ENCODE measurements around the gene ARF1.

Gene ARF1

DNA sequence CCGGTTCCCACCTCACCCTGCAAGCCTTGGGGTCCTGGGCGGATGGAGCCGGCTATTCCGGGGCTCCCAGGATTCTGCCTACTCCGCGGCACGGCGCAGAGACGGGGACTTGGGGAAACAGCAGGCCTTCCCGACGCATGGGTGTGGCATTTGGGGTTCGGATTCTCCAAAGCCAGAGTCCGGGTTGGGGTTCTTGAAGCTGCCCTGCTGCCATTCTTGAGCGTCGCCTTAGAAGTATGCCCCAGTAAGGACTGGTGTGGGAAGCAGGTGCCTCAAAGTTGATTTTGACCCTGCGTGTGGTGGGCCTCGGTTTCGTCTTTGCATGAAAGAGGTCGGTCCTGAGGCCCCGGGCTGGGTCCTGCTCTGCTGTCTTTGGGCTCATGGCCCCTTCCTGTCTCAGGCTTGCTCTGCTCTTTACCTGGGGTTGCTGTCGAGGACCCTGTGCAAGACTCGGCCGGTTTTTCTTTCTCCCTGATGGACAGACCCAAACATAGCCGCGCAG lies 58.3 kb downstream of the ARF1 start:
- Histone ChIP-seq H3K27me3 (ENCODE audit: insufficient read depth, low read depth, severe bottlenecking) (no peaks in the 10 kb centered on the region), H3K36me3 (peaks cover 4% of the 10 kb centered on the region), H3K9me3 (ENCODE audit: severe bottlenecking) (no peaks in the 10 kb centered on the region), H3K27ac (peak overlapping the region; percentile 79), H3K4me3 (ENCODE audit: low read depth, low read length) (peak overlapping the region; percentile 80)
- DNase-seq, result no peak
- TF ChIP-seq, protein P1, sequence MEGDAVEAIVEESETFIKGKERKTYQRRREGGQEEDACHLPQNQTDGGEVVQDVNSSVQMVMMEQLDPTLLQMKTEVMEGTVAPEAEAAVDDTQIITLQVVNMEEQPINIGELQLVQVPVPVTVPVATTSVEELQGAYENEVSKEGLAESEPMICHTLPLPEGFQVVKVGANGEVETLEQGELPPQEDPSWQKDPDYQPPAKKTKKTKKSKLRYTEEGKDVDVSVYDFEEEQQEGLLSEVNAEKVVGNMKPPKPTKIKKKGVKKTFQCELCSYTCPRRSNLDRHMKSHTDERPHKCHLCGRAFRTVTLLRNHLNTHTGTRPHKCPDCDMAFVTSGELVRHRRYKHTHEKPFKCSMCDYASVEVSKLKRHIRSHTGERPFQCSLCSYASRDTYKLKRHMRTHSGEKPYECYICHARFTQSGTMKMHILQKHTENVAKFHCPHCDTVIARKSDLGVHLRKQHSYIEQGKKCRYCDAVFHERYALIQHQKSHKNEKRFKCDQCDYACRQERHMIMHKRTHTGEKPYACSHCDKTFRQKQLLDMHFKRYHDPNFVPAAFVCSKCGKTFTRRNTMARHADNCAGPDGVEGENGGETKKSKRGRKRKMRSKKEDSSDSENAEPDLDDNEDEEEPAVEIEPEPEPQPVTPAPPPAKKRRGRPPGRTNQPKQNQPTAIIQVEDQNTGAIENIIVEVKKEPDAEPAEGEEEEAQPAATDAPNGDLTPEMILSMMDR (IDR thresholded peaks at IDR 0.05; ENCODE audit: low read depth, low read length), result no peak

DNA sequence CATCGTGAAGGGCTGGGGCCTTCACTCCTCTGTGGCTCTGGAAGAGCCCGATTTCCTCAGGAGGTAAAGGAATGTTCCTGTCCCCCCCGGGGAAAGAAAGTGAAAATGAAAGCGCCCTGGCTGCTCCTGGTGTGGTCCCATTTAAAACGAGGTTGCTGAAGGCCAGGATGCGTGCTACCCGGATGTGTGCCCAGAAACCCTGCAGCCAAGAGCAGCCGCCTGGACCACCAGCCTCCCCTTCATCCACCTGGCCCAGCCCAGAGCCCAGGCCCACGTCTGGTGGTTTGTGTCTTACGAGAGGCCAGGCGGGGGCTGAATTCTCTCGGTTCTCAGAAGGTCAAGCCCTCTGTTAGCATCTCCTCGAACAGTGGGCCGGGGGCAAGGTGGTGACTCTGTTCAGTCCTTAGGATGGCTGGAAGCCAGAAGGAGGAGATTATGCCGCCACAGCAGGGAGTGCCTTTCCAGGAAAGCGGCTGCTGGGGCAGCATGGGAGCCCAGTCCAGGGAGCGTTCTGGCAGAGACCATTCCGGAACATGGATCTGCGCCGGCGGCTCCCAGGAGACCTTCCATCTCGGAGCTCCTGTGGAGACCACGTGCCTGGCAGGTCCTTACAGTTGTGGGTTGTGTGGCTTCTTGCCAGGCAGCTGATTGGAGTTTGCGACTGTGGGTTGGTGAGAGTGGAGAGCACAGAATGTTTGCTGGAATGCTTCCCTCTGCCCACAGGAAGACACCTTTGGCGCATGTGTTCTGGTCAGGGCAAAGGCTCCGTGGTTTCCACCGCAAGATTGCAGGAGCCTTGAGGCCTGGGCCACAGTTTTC lies 58.9 kb downstream of the ARF1 start:
- no peaks in the 10 kb centered on the region for H3K9me3 ChIP-seq (ENCODE audit: severe bottlenecking)
- peak overlapping the region; percentile 80 for H3K4me3 ChIP-seq (ENCODE audit: low read depth, low read length)
- H3K27me3 ChIP-seq (ENCODE audit: insufficient read depth, low read depth, severe bottlenecking), result no peaks in the 10 kb centered on the region
- H3K27ac ChIP-seq, result 0 out of 2 replicates have a peak overlapping the region, but pooled peaks have one; percentile 31
- TF ChIP-seq, protein P1 (IDR thresholded peaks at IDR 0.05; ENCODE audit: low read depth, low read length), result no peak
- DNase-seq, result no peak
- peaks cover 4% of the 10 kb centered on the region for H3K36me3 ChIP-seq

DNA sequence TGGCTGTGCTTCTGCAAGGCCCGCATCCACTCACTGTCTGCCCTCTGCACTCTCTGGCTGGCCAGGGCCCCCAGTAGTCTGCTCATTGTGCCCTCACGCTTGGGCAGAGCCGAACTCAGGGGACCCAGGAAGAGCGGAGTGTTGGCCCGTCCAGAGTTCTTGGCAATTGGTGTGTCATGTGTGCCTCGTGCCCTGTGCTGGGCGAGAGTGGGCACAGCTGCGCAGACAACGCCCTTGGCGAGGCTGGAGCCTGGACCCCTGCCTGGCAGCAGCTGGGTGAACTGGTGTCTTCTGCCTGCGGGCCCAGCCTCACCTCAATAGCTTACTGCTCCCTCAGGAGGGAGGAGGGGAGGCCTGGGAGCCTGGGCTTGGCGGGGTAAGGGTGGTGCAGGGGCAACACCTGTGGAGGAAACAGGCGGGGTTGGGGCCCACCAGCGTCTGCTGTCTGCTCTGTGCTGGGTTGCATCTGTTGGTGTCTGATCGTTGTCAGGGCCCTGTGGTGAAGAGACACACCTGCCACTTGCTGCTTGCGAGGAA lies 59.7 kb downstream of the ARF1 start:
- DNase-seq, result no peak
- Histone ChIP-seq H3K36me3 (peaks cover 4% of the 10 kb centered on the region), H3K27me3 (ENCODE audit: insufficient read depth, low read depth, severe bottlenecking) (no peaks in the 10 kb centered on the region), H3K4me3 (ENCODE audit: low read depth, low read length) (no peak overlapping the region), H3K9me3 (ENCODE audit: severe bottlenecking) (no peaks in the 10 kb centered on the region), H3K27ac (no peak overlapping the region)
- TF ChIP-seq, protein P1 (IDR thresholded peaks at IDR 0.05; ENCODE audit: low read depth, low read length), result no peak

DNA sequence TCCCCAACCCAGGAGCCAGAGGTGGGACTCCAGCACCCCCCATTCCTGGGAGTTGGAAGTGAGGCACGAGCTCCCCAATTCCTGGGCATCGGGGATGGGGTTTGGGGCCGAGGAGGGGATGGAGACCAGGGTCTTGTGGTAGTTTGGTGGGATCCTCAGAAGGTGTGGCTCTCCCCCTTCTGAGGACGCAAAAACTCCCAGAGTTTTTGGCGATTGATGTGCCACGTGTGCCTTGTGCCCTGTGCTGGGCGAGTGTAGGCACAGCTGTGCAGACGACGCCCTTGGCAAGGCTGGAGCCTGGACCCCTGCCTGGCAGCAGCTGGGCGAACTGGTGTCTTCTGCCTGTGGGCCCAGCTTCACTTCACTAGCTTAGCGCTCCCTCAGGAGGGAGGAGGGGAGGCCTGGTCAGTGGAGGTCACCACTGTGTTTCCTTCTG lies 60.2 kb downstream of the ARF1 start:
- TF ChIP-seq, protein P1 (IDR thresholded peaks at IDR 0.05; ENCODE audit: low read depth, low read length), result no peak
- Histone ChIP-seq H3K9me3 (ENCODE audit: severe bottlenecking) (no peaks in the 10 kb centered on the region), H3K4me3 (ENCODE audit: low read depth, low read length) (no peak overlapping the region), H3K27me3 (ENCODE audit: insufficient read depth, low read depth, severe bottlenecking) (no peaks in the 10 kb centered on the region), H3K36me3 (peaks cover 4% of the 10 kb centered on the region), H3K27ac (no peak overlapping the region)
- no peak for DNase-seq

DNA sequence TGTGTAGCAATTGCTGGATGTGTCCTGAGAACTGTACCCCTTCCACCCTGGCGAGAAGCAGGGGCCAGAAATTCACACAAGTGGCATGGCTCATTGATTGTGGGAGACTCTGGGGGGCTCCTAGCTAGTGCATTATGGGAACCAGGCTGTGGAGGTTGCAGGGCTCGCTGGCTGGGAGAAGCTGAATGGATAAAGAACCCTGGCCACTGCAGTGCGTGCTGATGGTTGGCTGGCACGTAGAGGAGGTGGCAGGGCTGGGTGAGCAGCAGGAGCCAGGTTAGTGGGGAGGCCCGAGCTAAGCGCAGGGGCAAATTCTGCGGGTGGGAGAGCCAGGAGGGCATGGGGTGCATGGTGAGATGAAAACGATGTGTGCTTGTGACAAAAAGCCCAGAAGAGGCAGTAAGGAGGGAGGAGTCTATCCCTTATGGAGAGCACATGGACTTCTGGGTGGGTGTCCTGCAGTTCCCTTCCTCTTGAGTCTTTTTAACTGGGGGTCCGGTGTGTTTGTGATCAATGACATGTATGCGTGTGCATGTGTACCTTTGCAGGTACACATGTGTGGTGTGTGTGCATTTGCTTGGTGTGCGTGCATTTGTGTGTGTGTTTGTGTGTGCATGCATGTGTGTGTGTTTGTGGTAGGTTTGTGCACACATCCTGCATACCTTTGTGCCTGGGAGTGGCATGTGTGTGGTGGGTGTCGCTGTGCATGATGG lies 61.1 kb downstream of the ARF1 start:
- DNase-seq, result no peak
- Histone ChIP-seq H3K9me3 (ENCODE audit: severe bottlenecking) (no peaks in the 10 kb centered on the region), H3K36me3 (peaks cover 6% of the 10 kb centered on the region), H3K27me3 (ENCODE audit: insufficient read depth, low read depth, severe bottlenecking) (no peaks in the 10 kb centered on the region), H3K27ac (peak overlapping the region; percentile 18; the same call in 1 of the 2 replicates), H3K4me3 (ENCODE audit: low read depth, low read length) (no peak overlapping the region)
- TF ChIP-seq, protein P1 (IDR thresholded peaks at IDR 0.05; ENCODE audit: low read depth, low read length), result no peak
